CD4-positive, alpha-beta T cell (primary cell): ENCODE data around the gene DSCAML1. TPM values are rescaled to one million over a fixed set of nuclear protein-coding genes. Genes with fewer than 3 reads are reported as not detected.

Experiments
- ATAC-seq: fragments of 200-7000 bp; cut with Tn5 transposase; one replicate; pipeline ENCODE4 v1.10.0; 2022; ENCODE audit warnings: mild to moderate bottlenecking; ENCODE audit not compliant: poor library complexity
- CTCF ChIA-PET: fragments of 350-600 bp; sonication (Branson Sonifier 250); formaldehyde crosslinking; loops from one replicate; lab custom pipeline; 2021; ENCODE audit warnings: antibody characterized with exemption, inconsistent platforms; lab: Charles Lee
- POLR2A ChIA-PET: fragments of 350-600 bp; sonication (Branson Sonifier 250); formaldehyde crosslinking; loops from one replicate; lab custom pipeline; 2021; ENCODE audit warnings: antibody characterized with exemption, inconsistent platforms; lab: Charles Lee
- DNase-seq, 14 experiments: peaks; one replicate each; pipeline ENCODE4 v3.0.0-alpha.2; 2013 to 2020; ENCODE audit warnings: mixed read lengths in 2 of 14
- H3K27ac ChIP-seq, 2 donors: one replicate each; pipeline versions ENCODE4 v1.5.1 to v1.7.0; 2013; ENCODE audit warnings: low read length in 2 of 2, low read depth in 1 of 2, mild to moderate bottlenecking in 1 of 2
- H3K27me3 ChIP-seq, 2 experiments: 1 replicate in 1 of 2; 2 replicates in 1 of 2; pipeline versions ENCODE4 v1.6.1 to v1.7.0; 2013; ENCODE audit warnings: low read length in 2 of 2, control low read depth in 1 of 2, mild to moderate bottlenecking in 1 of 2, moderate library complexity in 1 of 2; ENCODE audit not compliant: insufficient read depth in 2 of 2, control insufficient read depth in 1 of 2
- H3K36me3 ChIP-seq: one replicate; pipeline ENCODE4 v1.6.1; 2013; ENCODE audit warnings: low read length, control low read depth; ENCODE audit not compliant: insufficient read depth
- H3K4me1 ChIP-seq: one replicate; pipeline ENCODE4 v1.6.1; 2013; ENCODE audit warnings: low read length, control low read depth; ENCODE audit not compliant: insufficient read depth
- H3K4me3 ChIP-seq: one replicate; pipeline ENCODE4 v1.5.1; 2013; ENCODE audit warnings: mild to moderate bottlenecking, low read length, moderate library complexity
- H3K9me3 ChIP-seq, 2 experiments: 1 replicate in 1 of 2; 2 replicates in 1 of 2; pipeline versions ENCODE4 v1.6.1 to v1.7.0; 2013; ENCODE audit warnings: low read length in 2 of 2, mild to moderate bottlenecking in 2 of 2, control low read depth in 1 of 2, moderate library complexity in 1 of 2; ENCODE audit not compliant: control insufficient read depth in 1 of 2, insufficient read depth in 1 of 2
- H3K27ac Mint-ChIP-seq: one replicate; pipeline ENCODE4 v1.8.0; 2020; ENCODE audit warnings: mixed read lengths
- H3K27me3 Mint-ChIP-seq: one replicate; pipeline ENCODE4 v1.8.0; 2021; ENCODE audit warnings: mixed read lengths
- H3K36me3 Mint-ChIP-seq: one replicate; pipeline ENCODE4 v1.8.0; 2021; ENCODE audit warnings: low read depth, mixed read lengths
- H3K4me1 Mint-ChIP-seq: one replicate; pipeline ENCODE4 v1.8.0; 2021; ENCODE audit warnings: low read depth, mixed read lengths
- H3K4me3 Mint-ChIP-seq: one replicate; pipeline ENCODE4 v1.8.0; 2020; ENCODE audit warnings: mild to moderate bottlenecking, mixed read lengths
- H3K9me3 Mint-ChIP-seq: one replicate; pipeline ENCODE4 v1.8.0; 2020; ENCODE audit warnings: mixed read lengths
- intact Hi-C, 2 experiments: fragments of 100-400 bp; cut with DNase I in 1 of 2; cut with micrococcal nuclease in 1 of 2; formaldehyde crosslinking; loops; one replicate each; pipeline versions ENCODE4 v1.15.1 to v1.9.0; 2023 to 2025; cut with DNase I, micrococcal nuclease
- total RNA-seq, 174 experiments: library from RNA in 2 of 174; stranded (reverse) in 2 of 174; gene quantifications; one replicate each; pipeline ENCODE4 v1.2.3 and lab custom pipeline; 2021 to 2026
- TF ChIP-seq, protein P1 (sequence below): fragments of 200-600 bp; IDR thresholded peaks from one replicate; pipeline ENCODE4 v1.8.0; 2022; ENCODE audit warnings: antibody characterized with exemption, mild to moderate bottlenecking

DSCAML1 gene
- total RNA-seq, 2 experiments from 2014 or later: 0.22 to 0.61 TPM

DNA sequence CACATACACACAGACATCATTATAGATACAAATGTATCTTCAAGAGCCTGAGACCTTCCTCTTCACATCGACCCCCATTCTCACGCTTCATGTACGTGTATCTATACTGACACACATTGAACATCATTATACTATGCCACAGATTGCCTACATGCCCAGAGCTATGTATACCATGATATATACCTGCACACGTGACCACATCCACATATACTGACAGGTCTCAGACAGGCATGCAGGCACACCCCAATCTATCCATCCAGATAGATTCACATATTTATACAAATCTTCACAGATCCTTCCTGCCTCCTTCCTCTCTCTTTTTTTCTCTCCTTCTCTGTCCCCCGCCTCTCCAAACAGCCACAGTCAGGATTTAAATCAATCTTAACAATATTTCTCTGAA is 329.2 kb downstream of the DSCAML1 start:
- Mint-ChIP-seq H3K9me3 (no peaks in the 10 kb centered on the region), H3K4me1 (no peaks in the 10 kb centered on the region), H3K27ac (no peak overlapping the region), H3K27me3 (no peaks in the 10 kb centered on the region), H3K36me3 (no peaks in the 10 kb centered on the region), H3K4me3 (no peak overlapping the region)
- Histone ChIP-seq H3K27ac (no peak overlapping the region), H3K9me3 (no peaks in the 10 kb centered on the region), H3K4me3 (no peak overlapping the region), H3K36me3 (no peaks in the 10 kb centered on the region), H3K27me3 (no peaks in the 10 kb centered on the region), H3K4me1 (no peaks in the 10 kb centered on the region)
- TF ChIP-seq, protein P1, sequence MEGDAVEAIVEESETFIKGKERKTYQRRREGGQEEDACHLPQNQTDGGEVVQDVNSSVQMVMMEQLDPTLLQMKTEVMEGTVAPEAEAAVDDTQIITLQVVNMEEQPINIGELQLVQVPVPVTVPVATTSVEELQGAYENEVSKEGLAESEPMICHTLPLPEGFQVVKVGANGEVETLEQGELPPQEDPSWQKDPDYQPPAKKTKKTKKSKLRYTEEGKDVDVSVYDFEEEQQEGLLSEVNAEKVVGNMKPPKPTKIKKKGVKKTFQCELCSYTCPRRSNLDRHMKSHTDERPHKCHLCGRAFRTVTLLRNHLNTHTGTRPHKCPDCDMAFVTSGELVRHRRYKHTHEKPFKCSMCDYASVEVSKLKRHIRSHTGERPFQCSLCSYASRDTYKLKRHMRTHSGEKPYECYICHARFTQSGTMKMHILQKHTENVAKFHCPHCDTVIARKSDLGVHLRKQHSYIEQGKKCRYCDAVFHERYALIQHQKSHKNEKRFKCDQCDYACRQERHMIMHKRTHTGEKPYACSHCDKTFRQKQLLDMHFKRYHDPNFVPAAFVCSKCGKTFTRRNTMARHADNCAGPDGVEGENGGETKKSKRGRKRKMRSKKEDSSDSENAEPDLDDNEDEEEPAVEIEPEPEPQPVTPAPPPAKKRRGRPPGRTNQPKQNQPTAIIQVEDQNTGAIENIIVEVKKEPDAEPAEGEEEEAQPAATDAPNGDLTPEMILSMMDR: no peak
- POLR2A ChIA-PET: no interaction called here
- no peak for ATAC-seq
- DNase-seq: no peak
- intact Hi-C loops: no loop called here
- CTCF ChIA-PET: no interaction called here

GRCh38 chr11:117466966-117467365 is 330.1 kb downstream of the DSCAML1 start:
- no peaks in the 10 kb centered on the region for H3K4me1 ChIP-seq
- H3K36me3 ChIP-seq: no peaks in the 10 kb centered on the region
- TF ChIP-seq, protein P1: no peak
- H3K27ac ChIP-seq: no peak overlapping the region
- H3K27me3 ChIP-seq: no peaks in the 10 kb centered on the region
- no peaks in the 10 kb centered on the region for H3K9me3 Mint-ChIP-seq
- no peak overlapping the region for H3K27ac Mint-ChIP-seq
- no peaks in the 10 kb centered on the region for H3K4me1 Mint-ChIP-seq
- no peaks in the 10 kb centered on the region for H3K27me3 Mint-ChIP-seq
- H3K4me3 ChIP-seq: no peak overlapping the region
- CTCF ChIA-PET: no interaction called here
- no peaks in the 10 kb centered on the region for H3K36me3 Mint-ChIP-seq
- H3K4me3 Mint-ChIP-seq: no peak overlapping the region
- intact Hi-C loops: no loop called here
- DNase-seq (no peak), ATAC-seq (no peak)
- POLR2A ChIA-PET: no interaction called here
- H3K9me3 ChIP-seq: no peaks in the 10 kb centered on the region

DNA sequence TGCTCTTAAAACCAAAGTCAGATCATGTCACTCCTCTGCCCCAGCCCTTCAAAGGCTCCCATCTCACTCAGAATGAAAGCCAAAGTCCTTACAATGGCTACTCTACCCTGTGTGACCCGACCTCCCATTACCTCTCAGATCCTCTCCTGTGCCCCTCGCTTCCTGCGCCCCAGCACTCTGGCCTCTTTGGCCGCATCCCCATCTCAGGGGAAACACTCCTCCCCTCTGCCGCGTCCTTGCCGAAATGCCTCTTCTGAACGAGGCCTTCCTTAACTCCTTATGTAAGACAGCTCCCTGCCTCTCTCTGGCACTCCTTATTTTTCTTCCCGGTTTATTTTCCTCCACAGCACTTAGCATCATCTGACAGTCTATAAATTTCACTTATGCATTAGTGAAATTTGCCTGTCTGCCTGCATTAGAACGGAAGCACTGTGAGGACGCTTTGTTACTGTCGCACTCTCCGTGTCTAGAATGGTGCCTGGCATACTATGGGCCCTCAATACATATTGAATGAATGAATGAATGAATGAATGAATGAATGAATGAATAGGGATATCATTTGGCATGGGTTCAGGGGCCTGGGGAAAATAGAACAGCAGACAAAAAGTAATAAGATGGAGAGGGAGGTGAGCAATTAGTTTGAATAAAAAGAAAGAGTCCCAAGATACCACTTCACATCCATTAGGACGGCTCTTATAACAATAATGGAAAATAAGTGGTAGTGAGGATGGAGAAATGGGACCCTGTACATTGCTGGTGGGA is 331.6 kb downstream of the DSCAML1 start:
- Histone ChIP-seq H3K27ac (no peak overlapping the region), H3K36me3 (no peaks in the 10 kb centered on the region), H3K27me3 (no peaks in the 10 kb centered on the region), H3K4me3 (no peak overlapping the region), H3K9me3 (no peaks in the 10 kb centered on the region), H3K4me1 (no peaks in the 10 kb centered on the region)
- Mint-ChIP-seq H3K4me3 (no peak overlapping the region), H3K27me3 (no peaks in the 10 kb centered on the region), H3K4me1 (no peaks in the 10 kb centered on the region), H3K27ac (no peak overlapping the region), H3K36me3 (no peaks in the 10 kb centered on the region), H3K9me3 (no peaks in the 10 kb centered on the region)
- ChIA-PET POLR2A (no interaction called here), CTCF (no interaction called here)
- ATAC-seq (no peak), DNase-seq (no peak)
- intact Hi-C loops: no loop called here
- TF ChIP-seq, protein P1: no peak
